Measurements from ENCODE around the gene LLGL2.

Gene LLGL2

DNA sequence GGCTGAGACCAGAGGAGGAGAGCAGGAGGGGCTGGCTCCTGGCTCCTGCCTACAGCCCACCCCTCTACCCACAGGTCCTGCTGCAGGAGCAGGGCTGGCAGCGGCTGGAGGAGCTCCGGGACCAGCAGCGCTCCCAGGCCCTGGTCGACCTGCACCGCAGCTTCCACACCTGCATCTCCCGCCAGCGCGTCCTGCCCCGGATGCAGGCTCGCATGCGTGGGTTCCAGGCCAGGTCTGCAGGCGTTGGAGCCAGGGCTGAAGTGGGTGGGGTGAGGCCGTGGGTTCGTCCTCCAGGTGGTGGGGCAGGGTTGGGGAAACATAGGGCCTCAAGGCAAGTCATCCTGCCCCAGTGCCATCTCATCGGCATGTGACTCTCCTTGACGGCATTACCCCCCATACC, 80.3 kb downstream of the LLGL2 start:
- intact Hi-C loops (cut with DNase I; ENCODE audit: low total_unique reads): no loop called here
- TF ChIP-seq, protein P1, sequence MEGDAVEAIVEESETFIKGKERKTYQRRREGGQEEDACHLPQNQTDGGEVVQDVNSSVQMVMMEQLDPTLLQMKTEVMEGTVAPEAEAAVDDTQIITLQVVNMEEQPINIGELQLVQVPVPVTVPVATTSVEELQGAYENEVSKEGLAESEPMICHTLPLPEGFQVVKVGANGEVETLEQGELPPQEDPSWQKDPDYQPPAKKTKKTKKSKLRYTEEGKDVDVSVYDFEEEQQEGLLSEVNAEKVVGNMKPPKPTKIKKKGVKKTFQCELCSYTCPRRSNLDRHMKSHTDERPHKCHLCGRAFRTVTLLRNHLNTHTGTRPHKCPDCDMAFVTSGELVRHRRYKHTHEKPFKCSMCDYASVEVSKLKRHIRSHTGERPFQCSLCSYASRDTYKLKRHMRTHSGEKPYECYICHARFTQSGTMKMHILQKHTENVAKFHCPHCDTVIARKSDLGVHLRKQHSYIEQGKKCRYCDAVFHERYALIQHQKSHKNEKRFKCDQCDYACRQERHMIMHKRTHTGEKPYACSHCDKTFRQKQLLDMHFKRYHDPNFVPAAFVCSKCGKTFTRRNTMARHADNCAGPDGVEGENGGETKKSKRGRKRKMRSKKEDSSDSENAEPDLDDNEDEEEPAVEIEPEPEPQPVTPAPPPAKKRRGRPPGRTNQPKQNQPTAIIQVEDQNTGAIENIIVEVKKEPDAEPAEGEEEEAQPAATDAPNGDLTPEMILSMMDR (IDR thresholded peaks at IDR 0.05): no peak
- DNase-seq: no peak
- no peaks in the 10 kb centered on the region for H3K4me1 ChIP-seq
- peaks cover 0 to 16% (median 5%) of the 10 kb centered on the region in 3 donors for H3K36me3 ChIP-seq
- H3K4me3 ChIP-seq: no peak overlapping the region
- no peaks in the 10 kb centered on the region for H3K27me3 ChIP-seq
- no peaks in the 10 kb centered on the region for H3K9me3 ChIP-seq
- no peak overlapping the region for H3K27ac ChIP-seq

DNA sequence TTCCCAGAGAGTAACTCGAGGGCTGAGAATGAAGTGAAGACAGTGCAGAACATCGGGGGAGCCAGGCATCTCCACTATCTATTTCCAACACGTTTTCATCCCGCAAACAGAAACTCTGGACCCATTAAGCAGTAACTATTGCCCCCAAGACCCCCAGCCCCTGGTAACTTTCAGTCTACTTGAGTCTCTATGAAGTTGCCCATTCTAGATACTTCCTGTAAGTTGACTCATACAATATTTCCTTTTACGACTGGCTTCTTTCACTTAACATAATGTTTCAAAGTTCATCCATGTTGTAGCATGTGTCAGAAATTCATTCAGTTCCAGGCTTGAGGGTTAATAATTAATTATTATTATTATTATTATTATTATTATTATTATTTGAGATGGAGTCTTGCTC, 81.6 kb downstream of the LLGL2 start:
- Histone ChIP-seq H3K27ac (no peak overlapping the region), H3K36me3 (peaks cover 0 to 22% (median 5%) of the 10 kb centered on the region in 3 donors), H3K4me3 (no peak overlapping the region), H3K4me1 (no peaks in the 10 kb centered on the region), H3K9me3 (no peaks in the 10 kb centered on the region), H3K27me3 (no peaks in the 10 kb centered on the region)
- DNase-seq: no peak
- TF ChIP-seq, protein P1 (IDR thresholded peaks at IDR 0.05): no peak
- intact Hi-C loops (cut with DNase I; ENCODE audit: low total_unique reads): no loop called here

DNA sequence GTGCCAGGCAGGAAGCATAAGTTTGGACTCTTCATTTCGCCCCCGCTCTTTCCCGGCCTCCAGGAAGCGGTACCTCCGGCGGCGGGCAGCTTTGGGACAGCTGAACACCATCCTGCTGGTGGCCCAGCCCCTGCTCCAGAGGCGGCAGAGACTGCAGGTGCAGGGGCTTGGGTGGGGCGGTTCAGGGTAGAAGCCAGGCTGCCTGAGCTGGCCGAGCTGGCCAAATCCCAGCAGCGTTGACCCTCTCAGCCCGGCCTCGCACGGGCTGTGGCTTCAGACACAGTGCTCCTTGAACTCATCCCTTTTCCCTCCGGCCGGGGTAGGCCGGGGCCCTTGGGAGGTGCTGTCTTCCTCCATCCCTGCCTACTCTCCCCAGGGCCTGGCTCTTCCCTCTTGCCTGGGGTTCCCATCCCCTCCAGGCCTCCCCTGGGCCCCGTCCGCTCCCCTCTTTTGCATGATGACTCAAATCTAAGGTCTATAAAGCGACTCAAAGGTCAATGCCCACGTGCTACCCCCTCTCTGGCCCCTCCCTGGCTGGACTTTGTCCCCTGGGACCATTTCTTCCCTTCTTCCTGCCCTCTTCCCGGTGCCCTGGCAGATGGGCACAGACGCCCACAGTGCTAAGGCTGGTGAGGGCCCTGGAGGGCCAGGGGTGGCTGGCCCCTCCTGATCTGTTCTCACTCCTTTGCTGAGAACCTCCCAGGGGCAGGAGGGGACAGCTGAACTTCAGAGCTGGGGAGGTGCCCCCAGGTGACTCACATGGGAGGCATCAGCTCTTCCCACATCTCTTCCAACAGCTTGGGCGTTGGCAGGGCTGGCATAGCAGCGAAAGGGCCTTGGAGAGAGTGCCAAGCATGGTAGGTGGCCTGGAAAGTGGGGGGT, 84.8 kb downstream of the LLGL2 start:
- H3K27me3 ChIP-seq: no peaks in the 10 kb centered on the region
- peaks cover 0 to 48% (median 28%) of the 10 kb centered on the region in 3 donors for H3K36me3 ChIP-seq
- intact Hi-C loops (cut with DNase I; ENCODE audit: low total_unique reads): no loop called here
- DNase-seq: no peak
- H3K4me3 ChIP-seq: no peak overlapping the region
- no peaks in the 10 kb centered on the region for H3K4me1 ChIP-seq
- no peaks in the 10 kb centered on the region for H3K9me3 ChIP-seq
- TF ChIP-seq, protein P1 (IDR thresholded peaks at IDR 0.05): no peak
- no peak overlapping the region for H3K27ac ChIP-seq

DNA sequence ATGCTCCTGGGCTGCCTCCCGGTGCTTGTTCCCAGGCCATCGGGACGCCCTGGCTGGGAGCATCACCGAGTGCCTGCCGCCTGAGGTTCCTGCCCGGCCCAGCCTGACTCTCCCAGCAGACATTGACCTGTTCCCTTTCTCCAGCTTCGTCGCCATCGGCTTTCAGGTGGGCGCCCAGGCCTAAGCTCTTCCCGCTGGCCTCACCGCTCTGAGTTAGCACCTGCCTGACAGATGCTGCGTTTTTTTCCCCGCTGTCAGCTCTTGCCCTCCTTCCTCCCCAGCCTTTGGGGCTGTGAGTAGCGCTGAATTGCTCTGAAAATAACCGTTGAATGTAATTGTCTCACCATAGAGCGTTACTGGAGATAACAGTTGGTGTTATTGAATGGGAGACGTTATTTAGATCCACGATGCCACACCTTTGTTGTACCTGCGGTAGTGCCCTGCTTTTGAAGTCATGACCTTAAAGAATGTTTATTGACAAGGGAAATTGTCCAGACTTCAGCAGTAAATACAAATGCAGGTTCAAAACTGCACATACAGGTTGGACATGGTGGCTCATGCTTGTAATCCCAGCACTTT, 86.4 kb downstream of the LLGL2 start:
- Histone ChIP-seq H3K4me1 (no peaks in the 10 kb centered on the region), H3K9me3 (no peaks in the 10 kb centered on the region), H3K4me3 (no peak overlapping the region), H3K27me3 (no peaks in the 10 kb centered on the region), H3K27ac (no peak overlapping the region), H3K36me3 (peaks cover 0 to 63% (median 44%) of the 10 kb centered on the region in 3 donors)
- intact Hi-C loops (cut with DNase I; ENCODE audit: low total_unique reads): no loop called here
- no peak for DNase-seq
- TF ChIP-seq, protein P1 (IDR thresholded peaks at IDR 0.05): no peak

DNA sequence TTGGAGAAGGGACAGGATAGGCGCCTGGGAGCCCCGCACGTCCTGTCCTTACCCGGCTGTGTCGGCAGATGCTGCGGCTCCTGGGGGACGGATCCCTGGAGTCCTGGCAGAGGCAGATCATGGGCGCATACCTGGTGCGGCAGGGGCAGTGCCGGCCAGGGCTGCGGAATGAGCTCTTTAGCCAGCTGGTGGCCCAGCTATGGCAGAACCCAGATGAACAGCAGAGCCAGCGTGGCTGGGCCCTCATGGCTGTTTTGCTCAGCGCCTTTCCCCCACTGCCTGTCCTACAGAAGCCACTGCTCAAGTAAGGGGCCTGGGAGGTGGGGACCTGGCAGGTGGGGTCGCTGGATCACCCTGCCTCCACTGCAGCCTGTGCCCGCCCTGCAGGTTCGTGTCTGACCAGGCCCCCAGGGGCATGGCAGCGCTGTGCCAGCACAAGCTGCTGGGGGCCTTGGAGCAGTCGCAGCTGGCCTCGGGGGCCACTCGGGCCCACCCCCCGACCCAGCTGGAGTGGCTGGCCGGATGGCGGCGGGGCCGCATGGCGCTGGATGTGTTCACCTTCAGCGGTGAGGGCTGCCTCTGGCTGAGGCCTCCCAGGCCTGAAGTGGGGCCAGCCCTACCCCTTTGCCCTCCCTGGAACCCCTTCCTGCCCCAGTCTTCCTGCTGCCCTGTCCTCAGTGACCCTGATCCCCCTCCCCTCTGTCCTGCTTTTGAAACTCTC, 87.6 kb downstream of the LLGL2 start:
- Histone ChIP-seq H3K27ac (no peak overlapping the region), H3K36me3 (peaks cover 0 to 75% (median 55%) of the 10 kb centered on the region in 3 donors), H3K4me1 (no peaks in the 10 kb centered on the region), H3K27me3 (peaks cover 0 to 1% of the 10 kb centered on the region in 2 donors), H3K9me3 (no peaks in the 10 kb centered on the region), H3K4me3 (no peak overlapping the region)
- intact Hi-C loops (cut with DNase I; ENCODE audit: low total_unique reads): no loop called here
- DNase-seq: no peak
- TF ChIP-seq, protein P1 (IDR thresholded peaks at IDR 0.05): no peak
